ENCODE data around the gene TMEM74B. TPM values are rescaled to one million over a fixed set of nuclear protein-coding genes. Genes with fewer than 3 reads are reported as not detected.

The TMEM74B gene
- 0.16 and 0.25 TPM in 2 replicates for total RNA-seq

GRCh38 chr20:1184638-1185315 lies at the start of gene TMEM74B:
Gene TMEM74B (minus strand): TSS chr20:1184981. CDS start chr20:1183801, 1,180 bp downstream.

GRCh38 chr20:1225783-1226654 lies 41.2 kb upstream of the TMEM74B start, which contains the start of gene RAD21L1:
Gene RAD21L1 (plus strand): TSS chr20:1226044. CDS start chr20:1228454, 2,410 bp downstream.

GRCh38 chr20:1202762-1203504 lies 18.2 kb upstream of the TMEM74B start, which contains the start of gene C20orf202:
Gene C20orf202 (plus strand): TSS chr20:1203454. CDS start chr20:1203586, 132 bp downstream.

Other genes starting within 250 kb of the TMEM74B start
- gene RSPO4, start 182.7 kb downstream of the TMEM74B start, total RNA-seq, result not detected in 2 replicates
- 20.6 and 35.8 TPM in 2 replicates for gene PSMF1, start 66.4 kb downstream of the TMEM74B start, total RNA-seq
- 0.06 TPM in 1 of 2 replicates, not detected in the other for gene C20orf202, start 18.5 kb upstream of the TMEM74B start, total RNA-seq
- gene RAD21L1, start 41.1 kb upstream of the TMEM74B start, total RNA-seq, result not detected in 2 replicates
- gene SNPH, start 81.3 kb upstream of the TMEM74B start, total RNA-seq, result 3.7 and 5.5 TPM in 2 replicates
- 2.6 and 6.0 TPM in 2 replicates for gene SDCBP2, start 144.2 kb upstream of the TMEM74B start, total RNA-seq
- 181 and 491 TPM in 2 replicates for gene FKBP1A, start 208.1 kb upstream of the TMEM74B start, total RNA-seq